Astrocyte of the spinal cord (primary cell): ENCODE results near the gene OGDH.
"Not testable (repeated sequence)": the region's sequence is repeated elsewhere in the genome, so short reads cannot be mapped to it uniquely, and the experiment has no call there.

Experiments used
- DNase-seq: peaks from one replicate; pipeline ENCODE4 v3.0.0; 2011; ENCODE audit warnings: low read depth, low spot score
- H3K4me3 ChIP-seq: 2 replicates; pipeline ENCODE4 v1.5.1; 2011; ENCODE audit warnings: low read depth, mild to moderate bottlenecking, low read length, moderate library complexity
- in situ Hi-C: cut with HindIII; loops from 2 replicates; pipeline ENCODE4 v1.10.0; 2017; ENCODE audit warnings: low sequenced_read_pairs
- TF ChIP-seq, protein P1 (sequence below): IDR thresholded peaks from 2 replicates; pipeline ENCODE4 v1.5.1; 2012; ENCODE audit warnings: low read depth, mild to moderate bottlenecking, low read length, inconsistent platforms

The OGDH gene

DNA sequence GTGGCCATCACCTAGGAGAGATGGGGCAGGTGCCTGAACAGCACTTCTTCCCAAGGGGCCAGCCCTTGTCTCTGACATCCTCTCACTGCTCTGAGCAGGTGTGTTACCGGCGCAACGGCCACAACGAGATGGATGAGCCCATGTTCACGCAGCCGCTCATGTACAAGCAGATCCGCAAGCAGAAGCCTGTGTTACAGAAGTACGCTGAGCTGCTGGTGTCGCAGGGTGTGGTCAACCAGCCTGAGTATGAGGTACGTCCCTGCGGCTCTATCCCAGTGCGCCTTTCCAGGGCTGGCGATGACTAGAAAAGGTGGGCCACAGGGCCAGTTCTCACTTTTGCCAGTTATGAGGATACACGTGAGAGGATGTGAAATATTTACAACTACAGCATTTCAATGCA, 87.9 kb downstream of the OGDH start:
- in situ Hi-C loops = no loop called here
- no peak overlapping the region for H3K4me3 ChIP-seq
- DNase-seq = no peak
- TF ChIP-seq, protein P1, sequence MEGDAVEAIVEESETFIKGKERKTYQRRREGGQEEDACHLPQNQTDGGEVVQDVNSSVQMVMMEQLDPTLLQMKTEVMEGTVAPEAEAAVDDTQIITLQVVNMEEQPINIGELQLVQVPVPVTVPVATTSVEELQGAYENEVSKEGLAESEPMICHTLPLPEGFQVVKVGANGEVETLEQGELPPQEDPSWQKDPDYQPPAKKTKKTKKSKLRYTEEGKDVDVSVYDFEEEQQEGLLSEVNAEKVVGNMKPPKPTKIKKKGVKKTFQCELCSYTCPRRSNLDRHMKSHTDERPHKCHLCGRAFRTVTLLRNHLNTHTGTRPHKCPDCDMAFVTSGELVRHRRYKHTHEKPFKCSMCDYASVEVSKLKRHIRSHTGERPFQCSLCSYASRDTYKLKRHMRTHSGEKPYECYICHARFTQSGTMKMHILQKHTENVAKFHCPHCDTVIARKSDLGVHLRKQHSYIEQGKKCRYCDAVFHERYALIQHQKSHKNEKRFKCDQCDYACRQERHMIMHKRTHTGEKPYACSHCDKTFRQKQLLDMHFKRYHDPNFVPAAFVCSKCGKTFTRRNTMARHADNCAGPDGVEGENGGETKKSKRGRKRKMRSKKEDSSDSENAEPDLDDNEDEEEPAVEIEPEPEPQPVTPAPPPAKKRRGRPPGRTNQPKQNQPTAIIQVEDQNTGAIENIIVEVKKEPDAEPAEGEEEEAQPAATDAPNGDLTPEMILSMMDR = no peak

DNA sequence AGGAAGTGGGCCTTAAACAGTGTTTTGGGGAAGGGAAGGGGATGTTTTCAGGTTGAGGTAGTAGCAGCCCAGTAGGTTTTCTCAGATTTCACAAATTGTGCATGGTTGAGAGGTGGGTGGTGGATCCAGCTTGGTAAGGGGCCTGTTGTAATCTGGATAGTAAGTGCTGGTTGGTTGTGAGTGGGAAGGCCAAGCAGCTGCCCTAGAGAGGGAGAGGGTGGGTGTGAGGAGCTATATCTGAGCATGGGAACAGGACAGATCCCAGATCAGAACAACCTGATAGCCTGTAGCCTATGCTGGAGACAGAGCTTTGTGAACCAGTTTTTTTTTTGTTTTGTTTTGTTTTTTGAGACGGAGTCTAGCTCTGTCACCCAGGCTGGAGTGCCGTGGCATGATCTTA, 88.3 kb downstream of the OGDH start:
- H3K4me3 ChIP-seq = no peak overlapping the region
- no peak for DNase-seq
- in situ Hi-C loops = no loop called here
- TF ChIP-seq, protein P1 = no peak

DNA sequence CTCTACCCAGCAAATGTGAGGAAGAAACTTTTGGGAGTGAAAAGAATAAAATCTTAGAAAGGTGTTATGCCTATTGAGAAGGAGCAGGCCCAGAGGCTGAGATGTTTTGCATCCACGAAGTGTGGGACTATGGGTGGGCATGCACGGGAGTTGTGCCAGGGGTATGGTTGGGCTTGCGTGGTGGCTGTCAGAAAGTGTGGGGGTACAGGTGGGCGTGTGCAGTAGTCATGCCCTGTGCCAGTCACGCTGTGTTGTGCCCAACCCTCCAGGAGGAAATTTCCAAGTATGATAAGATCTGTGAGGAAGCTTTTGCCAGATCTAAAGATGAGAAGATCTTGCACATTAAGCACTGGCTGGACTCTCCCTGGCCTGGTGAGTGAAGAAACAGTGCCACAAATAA, 89.3 kb downstream of the OGDH start:
- in situ Hi-C loops = no loop called here
- no peak overlapping the region for H3K4me3 ChIP-seq
- no peak for DNase-seq
- TF ChIP-seq, protein P1 = no peak

DNA sequence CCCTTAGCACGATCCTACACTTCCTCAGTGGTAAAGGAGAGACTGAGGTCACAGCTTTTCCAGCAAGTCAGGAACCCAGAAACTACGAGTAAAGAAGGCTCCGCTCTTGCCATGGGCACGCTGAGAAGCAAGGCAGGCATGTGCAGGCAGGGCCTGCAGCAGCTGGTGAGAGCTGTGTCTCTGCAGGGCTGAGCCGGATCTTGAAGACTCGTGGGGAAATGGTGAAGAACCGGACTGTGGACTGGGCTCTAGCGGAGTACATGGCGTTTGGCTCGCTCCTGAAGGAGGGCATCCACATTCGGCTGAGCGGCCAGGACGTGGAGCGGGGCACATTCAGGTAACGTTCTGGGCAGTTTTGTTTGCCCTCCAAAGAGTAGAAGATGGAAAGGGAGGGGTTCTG, 90.3 kb downstream of the OGDH start:
- no peak for DNase-seq
- in situ Hi-C loops = no loop called here
- TF ChIP-seq, protein P1 = no peak
- no peak overlapping the region for H3K4me3 ChIP-seq

DNA sequence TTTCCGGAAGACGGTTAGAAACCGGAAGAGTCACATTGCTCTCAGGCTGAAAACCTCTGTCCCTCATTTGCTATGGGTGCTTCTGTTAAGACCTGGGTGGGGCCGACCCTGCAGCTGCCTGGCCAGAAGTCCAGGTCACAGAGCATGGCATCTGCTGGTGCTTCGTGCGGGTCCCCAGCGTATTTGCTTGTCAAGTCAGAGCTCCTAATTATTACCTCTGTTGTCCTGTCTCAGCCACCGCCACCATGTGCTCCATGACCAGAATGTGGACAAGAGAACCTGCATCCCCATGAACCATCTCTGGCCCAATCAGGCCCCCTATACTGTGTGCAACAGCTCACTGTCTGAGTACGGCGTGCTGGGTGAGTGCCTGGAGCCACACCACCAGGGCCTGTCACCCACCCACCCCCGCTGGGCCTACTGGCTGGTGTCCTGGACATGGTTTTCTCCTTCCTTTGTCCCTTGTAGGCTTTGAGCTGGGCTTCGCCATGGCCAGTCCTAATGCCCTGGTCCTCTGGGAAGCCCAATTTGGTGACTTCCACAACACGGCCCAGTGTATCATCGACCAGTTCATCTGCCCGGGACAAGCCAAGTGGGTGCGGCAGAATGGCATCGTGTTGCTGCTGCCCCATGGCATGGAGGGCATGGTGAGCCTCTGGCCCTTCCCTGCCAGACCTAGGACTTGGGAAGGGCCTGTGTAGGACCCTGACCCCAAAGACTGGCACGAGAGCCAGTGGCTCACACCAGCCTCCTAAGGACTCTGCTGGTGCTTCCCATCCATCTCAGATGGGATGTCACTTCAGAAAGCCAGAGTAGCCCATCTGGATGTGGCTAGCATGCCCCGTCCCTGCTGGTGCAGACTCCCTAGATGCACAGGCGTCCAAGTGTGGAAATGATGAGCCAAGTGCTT, 91.0 kb downstream of the OGDH start:
- H3K4me3 ChIP-seq = no peak overlapping the region
- TF ChIP-seq, protein P1 = no peak
- in situ Hi-C loops = no loop called here
- no peak for DNase-seq

DNA sequence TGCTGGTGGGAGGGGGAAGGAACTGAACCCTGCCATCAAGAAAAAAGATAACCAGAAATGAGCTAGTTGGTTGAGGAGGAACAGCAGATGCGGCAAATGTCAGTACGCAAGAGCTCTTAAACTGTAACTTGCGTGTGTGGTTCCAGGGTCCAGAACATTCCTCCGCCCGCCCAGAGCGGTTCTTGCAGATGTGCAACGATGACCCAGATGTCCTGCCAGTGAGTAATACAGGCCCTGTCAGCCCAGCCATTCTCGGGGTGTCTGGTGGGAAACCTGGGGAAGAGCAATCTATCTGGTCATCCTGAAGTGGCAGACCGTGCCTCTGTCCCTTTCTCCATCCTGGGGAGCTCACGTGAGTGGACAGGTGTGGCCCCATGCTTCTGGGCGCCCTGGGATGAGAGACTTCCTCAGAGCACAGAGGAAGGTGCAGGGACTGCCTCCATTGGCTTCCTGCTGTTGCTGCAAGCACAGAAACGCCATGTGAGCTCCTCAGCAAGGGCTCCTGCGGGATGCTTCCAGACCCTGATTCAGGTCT, 91.7 kb downstream of the OGDH start:
- TF ChIP-seq, protein P1 = no peak
- in situ Hi-C loops = no loop called here
- no peak overlapping the region for H3K4me3 ChIP-seq
- no peak for DNase-seq

DNA sequence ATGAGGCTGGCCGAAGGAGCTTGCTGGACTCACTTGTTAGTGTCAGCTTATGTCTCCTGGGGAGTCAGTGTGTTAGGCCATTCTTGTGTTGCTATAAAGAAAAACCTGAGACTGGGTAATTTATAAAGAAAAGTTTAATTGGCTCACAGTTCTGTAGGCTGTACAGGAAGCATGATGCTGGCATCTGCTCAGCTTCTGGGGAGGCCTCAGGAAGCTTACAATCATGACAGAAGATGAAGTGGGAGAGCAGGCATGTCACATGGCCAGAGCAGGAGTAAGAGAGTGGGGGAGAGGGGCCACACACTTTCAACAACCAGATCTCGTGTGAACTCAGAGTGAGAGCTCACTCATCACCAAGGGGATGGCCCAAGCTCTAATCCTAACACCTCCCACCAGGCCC, 93.2 kb downstream of the OGDH start:
- in situ Hi-C loops, H3K4me3 ChIP-seq, DNase-seq: not testable (repeated sequence)
